Uterus (tissue), 4 donors: Measurements from ENCODE around the gene TBC1D2B. TPM values are rescaled to one million over a fixed set of nuclear protein-coding genes. Genes with fewer than 3 reads are reported as not detected.

Experiments
- DNase-seq, 2 donors: peaks; one replicate each; pipeline ENCODE4 v3.0.0-alpha.2; 2019 to 2020
- H3K27ac ChIP-seq, 2 donors: fragments of 200-600 bp; sonication (generic); 1 replicate in 1 of 2; 2 replicates in 1 of 2; pipeline ENCODE4 v1.5.1; 2016 to 2018
- H3K27me3 ChIP-seq, 2 donors: fragments of 200-600 bp; sonication (generic); one replicate each; pipeline ENCODE4 v1.5.1; 2018 to 2019; ENCODE audit warnings: control low read depth in 1 of 2
- H3K36me3 ChIP-seq, 2 donors: fragments of 200-600 bp; sonication (generic); one replicate each; pipeline ENCODE4 v1.5.1; 2019; ENCODE audit warnings: control low read depth in 1 of 2
- H3K4me1 ChIP-seq, 2 donors: fragments of 200-600 bp; sonication (generic); one replicate each; pipeline ENCODE4 v1.5.1; 2018 to 2019; ENCODE audit warnings: control low read depth in 1 of 2
- H3K4me3 ChIP-seq, 2 donors: fragments of 200-600 bp; sonication (generic); 1 replicate in 1 of 2; 2 replicates in 1 of 2; pipeline ENCODE4 v1.5.1; 2018 to 2019; ENCODE audit warnings: mild to moderate bottlenecking in 1 of 2
- H3K9me3 ChIP-seq, 2 donors: fragments of 200-600 bp; sonication (generic); one replicate each; pipeline ENCODE4 v1.5.1; 2019; ENCODE audit warnings: control low read depth in 1 of 2
- CTCF ChIP-seq, 4 experiments: fragments of 200-600 bp in 2 of 4; fragments of 450-650 bp in 2 of 4; sonication (generic) in 2 of 4; IDR thresholded peaks; one replicate each; pipeline ENCODE4 v1.5.1; 2016 to 2019; ENCODE audit warnings: antibody characterized with exemption in 4 of 4, mild to moderate bottlenecking in 2 of 4, moderate library complexity in 1 of 4
- POLR2A ChIP-seq, 2 donors: fragments of 450-650 bp; IDR thresholded peaks; one replicate each; pipeline ENCODE4 v1.6.1; 2016; ENCODE audit warnings: antibody characterized with exemption in 2 of 2, mild to moderate bottlenecking in 1 of 2, moderate library complexity in 1 of 2
- intact Hi-C: fragments of 100-400 bp; cut with DNase I; formaldehyde crosslinking; loops from one replicate; pipeline ENCODE4 v1.15.1; 2023; ENCODE audit warnings: low total_unique reads
- total RNA-seq, 4 donors: library from RNA; depleted of rRNA in 3 of 4; stranded (reverse); fragments of >200 nt in 3 of 4; gene quantifications; one replicate each; pipeline versions ENCODE4 v1.1.0 to v1.2.4, GENCODE V29; 2014 to 2023
- donor health status: DM: yes; HTN: yes; CAD: no.

TBC1D2B gene
- total RNA-seq, 4 donors from 2014 or later: 27.7 to 89.0 (median 57.9) TPM

- no peak for DNase-seq
- Histone ChIP-seq H3K36me3 (no peaks in the 10 kb centered on the region), H3K4me1 (no peaks in the 10 kb centered on the region), H3K9me3 (no peaks in the 10 kb centered on the region), H3K27me3 (no peaks in the 10 kb centered on the region), H3K27ac (no peak overlapping the region), H3K4me3 (no peak overlapping the region)
- intact Hi-C loops: no loop called here
- TF ChIP-seq CTCF (IDR thresholded peaks at IDR 0.05) (no peak), POLR2A (IDR thresholded peaks at IDR 0.05) (no peak)
Measured at GRCh38 chr15:78082743-78083110, 5.2 kb upstream of the TBC1D2B start.

- DNase-seq: no peak
- intact Hi-C loops: no loop called here
Measured at GRCh38 chr15:78082106-78082742, 4.7 kb upstream of the TBC1D2B start.

GRCh38 chr15:78080088-78080460 lies 2.6 kb upstream of the TBC1D2B start:
- TF ChIP-seq CTCF (IDR thresholded peaks at IDR 0.05) (no peak), POLR2A (IDR thresholded peaks at IDR 0.05) (no peak)
- no peak overlapping the region for H3K4me3 ChIP-seq
- H3K9me3 ChIP-seq: no peaks in the 10 kb centered on the region
- H3K36me3 ChIP-seq: no peaks in the 10 kb centered on the region
- intact Hi-C loops: no loop called here
- no peaks in the 10 kb centered on the region for H3K27me3 ChIP-seq
- no peaks in the 10 kb centered on the region for H3K4me1 ChIP-seq
- DNase-seq: no peak
- no peak overlapping the region for H3K27ac ChIP-seq

More at GRCh38 chr15:78082106-78082742, 4.7 kb upstream of the TBC1D2B start:
- no peak overlapping the region for H3K4me3 ChIP-seq
- H3K4me1 ChIP-seq: no peaks in the 10 kb centered on the region
- no peaks in the 10 kb centered on the region for H3K9me3 ChIP-seq
- TF ChIP-seq CTCF (IDR thresholded peaks at IDR 0.05): no peak
- no peak for TF ChIP-seq POLR2A (IDR thresholded peaks at IDR 0.05)
- no peaks in the 10 kb centered on the region for H3K27me3 ChIP-seq
- no peaks in the 10 kb centered on the region for H3K36me3 ChIP-seq
- H3K27ac ChIP-seq: no peak overlapping the region

GRCh38 chr15:78079298-78080087 lies 2.0 kb upstream of the TBC1D2B start:
- TF ChIP-seq POLR2A (IDR thresholded peaks at IDR 0.05) (no peak), CTCF (IDR thresholded peaks at IDR 0.05) (no peak)
- no peak for DNase-seq
- Histone ChIP-seq H3K4me3 (no peak overlapping the region), H3K27ac (no peak overlapping the region), H3K27me3 (no peaks in the 10 kb centered on the region), H3K4me1 (no peaks in the 10 kb centered on the region), H3K36me3 (no peaks in the 10 kb centered on the region), H3K9me3 (no peaks in the 10 kb centered on the region)
- intact Hi-C loops: loop anchor here (10.0 kb wide), 1 partner anchor 75 kb away; no protein-coding TSS in a partner anchor

GRCh38 chr15:78077871-78078210 lies 330 bp upstream of the TBC1D2B start:
- H3K27me3 ChIP-seq: no peaks in the 10 kb centered on the region
- TF ChIP-seq POLR2A (IDR thresholded peaks at IDR 0.05) (no peak), CTCF (IDR thresholded peaks at IDR 0.05) (no peak)
- H3K4me1 ChIP-seq: no peaks in the 10 kb centered on the region
- peak overlapping the region; percentile 41 to 96 for H3K4me3 ChIP-seq
- intact Hi-C loops: loop anchor here (10.0 kb wide), 1 partner anchor 73 kb away; no protein-coding TSS in a partner anchor
- no peaks in the 10 kb centered on the region for H3K36me3 ChIP-seq
- peak overlapping the region; percentile 88 to 95 for H3K27ac ChIP-seq
- no peak for DNase-seq
- H3K9me3 ChIP-seq: no peaks in the 10 kb centered on the region
